ENCODE measurements around the gene CXCL13.

DNA sequence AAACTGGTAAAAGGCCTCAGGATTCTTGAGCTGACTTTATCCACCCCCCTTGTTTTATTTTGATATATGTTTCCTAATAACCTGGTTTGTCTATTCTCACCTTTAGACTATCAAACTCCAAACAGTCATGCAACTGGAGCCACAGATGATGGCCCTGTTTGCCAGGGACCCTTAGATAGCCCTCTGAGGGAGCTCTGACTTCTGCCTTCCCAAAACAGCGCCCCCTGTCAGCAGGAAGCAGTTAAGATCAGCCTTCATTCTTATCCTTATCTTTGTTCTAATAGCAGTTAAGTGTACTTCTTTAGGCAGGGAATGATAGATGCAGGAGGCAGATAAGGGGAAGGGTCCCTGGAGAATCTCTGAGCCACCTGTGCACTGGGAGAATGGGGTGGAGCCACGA lies 27.5 kb upstream of the CXCL13 start:
- TF ChIP-seq, protein P1, sequence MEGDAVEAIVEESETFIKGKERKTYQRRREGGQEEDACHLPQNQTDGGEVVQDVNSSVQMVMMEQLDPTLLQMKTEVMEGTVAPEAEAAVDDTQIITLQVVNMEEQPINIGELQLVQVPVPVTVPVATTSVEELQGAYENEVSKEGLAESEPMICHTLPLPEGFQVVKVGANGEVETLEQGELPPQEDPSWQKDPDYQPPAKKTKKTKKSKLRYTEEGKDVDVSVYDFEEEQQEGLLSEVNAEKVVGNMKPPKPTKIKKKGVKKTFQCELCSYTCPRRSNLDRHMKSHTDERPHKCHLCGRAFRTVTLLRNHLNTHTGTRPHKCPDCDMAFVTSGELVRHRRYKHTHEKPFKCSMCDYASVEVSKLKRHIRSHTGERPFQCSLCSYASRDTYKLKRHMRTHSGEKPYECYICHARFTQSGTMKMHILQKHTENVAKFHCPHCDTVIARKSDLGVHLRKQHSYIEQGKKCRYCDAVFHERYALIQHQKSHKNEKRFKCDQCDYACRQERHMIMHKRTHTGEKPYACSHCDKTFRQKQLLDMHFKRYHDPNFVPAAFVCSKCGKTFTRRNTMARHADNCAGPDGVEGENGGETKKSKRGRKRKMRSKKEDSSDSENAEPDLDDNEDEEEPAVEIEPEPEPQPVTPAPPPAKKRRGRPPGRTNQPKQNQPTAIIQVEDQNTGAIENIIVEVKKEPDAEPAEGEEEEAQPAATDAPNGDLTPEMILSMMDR (conservative IDR thresholded peaks at IDR 0.05; ENCODE audit: low read depth, low read length) = peak; percentile 38
- no peak for TF ChIP-seq EZH2 (IDR thresholded peaks at IDR 0.05; ENCODE audit: borderline replicate concordance, low read depth, low read length, poor library complexity, severe bottlenecking)

Data from A673 (cell line).